Neural progenitor cell (in vitro differentiated cells): ENCODE measurements around the gene NRROS.

ENCODE experiments used
- EZH2phosphoT487 ChIP-seq: fragments of 200-600 bp; sonication (generic); IDR thresholded peaks from 2 replicates; pipeline ENCODE4 v1.6.1; 2017; ENCODE audit warnings: antibody characterized with exemption
- TF ChIP-seq, protein P1 (sequence below): fragments of 200-600 bp; sonication (generic); IDR thresholded peaks from 2 replicates; pipeline ENCODE4 v1.5.1; 2017; ENCODE audit warnings: antibody characterized with exemption, mild to moderate bottlenecking

DNA sequence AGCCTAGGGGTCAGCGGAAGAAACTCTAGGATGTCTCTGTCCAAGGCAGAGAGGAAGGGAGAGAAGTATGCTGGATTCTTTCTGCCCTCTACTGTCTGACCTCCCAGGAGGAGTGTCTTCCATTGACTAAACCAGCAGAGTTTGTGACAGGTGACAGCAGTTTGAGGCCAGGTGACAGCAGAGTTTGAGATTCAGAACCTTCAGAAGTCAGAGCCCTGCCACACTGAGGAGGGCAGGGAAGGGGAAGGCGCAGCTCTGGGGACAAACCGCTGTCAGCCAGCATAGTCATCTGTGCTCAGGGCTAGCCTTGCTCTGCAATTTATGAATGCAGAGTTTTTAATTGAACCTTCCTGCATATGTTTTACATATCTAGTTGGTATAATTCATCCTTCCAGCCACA lies 12.3 kb downstream of the NRROS start:
- TF ChIP-seq, protein P1, sequence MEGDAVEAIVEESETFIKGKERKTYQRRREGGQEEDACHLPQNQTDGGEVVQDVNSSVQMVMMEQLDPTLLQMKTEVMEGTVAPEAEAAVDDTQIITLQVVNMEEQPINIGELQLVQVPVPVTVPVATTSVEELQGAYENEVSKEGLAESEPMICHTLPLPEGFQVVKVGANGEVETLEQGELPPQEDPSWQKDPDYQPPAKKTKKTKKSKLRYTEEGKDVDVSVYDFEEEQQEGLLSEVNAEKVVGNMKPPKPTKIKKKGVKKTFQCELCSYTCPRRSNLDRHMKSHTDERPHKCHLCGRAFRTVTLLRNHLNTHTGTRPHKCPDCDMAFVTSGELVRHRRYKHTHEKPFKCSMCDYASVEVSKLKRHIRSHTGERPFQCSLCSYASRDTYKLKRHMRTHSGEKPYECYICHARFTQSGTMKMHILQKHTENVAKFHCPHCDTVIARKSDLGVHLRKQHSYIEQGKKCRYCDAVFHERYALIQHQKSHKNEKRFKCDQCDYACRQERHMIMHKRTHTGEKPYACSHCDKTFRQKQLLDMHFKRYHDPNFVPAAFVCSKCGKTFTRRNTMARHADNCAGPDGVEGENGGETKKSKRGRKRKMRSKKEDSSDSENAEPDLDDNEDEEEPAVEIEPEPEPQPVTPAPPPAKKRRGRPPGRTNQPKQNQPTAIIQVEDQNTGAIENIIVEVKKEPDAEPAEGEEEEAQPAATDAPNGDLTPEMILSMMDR = no peak
- no peak for TF ChIP-seq EZH2phosphoT487
